Measurements from ENCODE around the gene HMSD. TPM values are rescaled to one million over a fixed set of nuclear protein-coding genes. Genes with fewer than 3 reads are reported as not detected.
"Not testable (repeated sequence)": the region's sequence is repeated elsewhere in the genome, so short reads cannot be mapped to it uniquely, and the experiment has no call there.

The HMSD gene
- polyA plus RNA-seq (ENCODE audit: insufficient read length in 12 of 12): 1 to 10 TPM in 2 of 12 donors, under 1 TPM in 2, not detected in 8; 0.31 to 3.4 (median 0.90) TPM
- long read RNA-seq, donor 1: 0 reads
- long read RNA-seq, donor 2: 0 reads
- long read RNA-seq, donor 3: 0 reads
- long read RNA-seq, donor 4: 0 reads
- long read RNA-seq, donor 5: 0 reads
- long read RNA-seq, donor 6: 0 reads
- long read RNA-seq, donor 7: 0 reads
- long read RNA-seq, donor 8: 0 reads
- long read RNA-seq, donor 9: 0 reads
- long read RNA-seq, donor 10, partial matches to known transcripts: 0 of 1 reads
- long read RNA-seq, donor 10, other reads (novel, unspliced or antisense): 0 of 1 reads
- long read RNA-seq, donor 11: 0 reads

- no peak for DNase-seq
These were observed at the start of gene HMSD for GRCh38 chr18:63949068-63949737. TSS of gene HMSD (plus strand) at chr18:63949301. CDS start at chr18:63953456, 4,155 bp downstream.

- DNase-seq: no peak
These were observed 45.1 kb upstream of the HMSD start for GRCh38 chr18:63903851-63904570.

- no peak for DNase-seq
These were observed 44.4 kb upstream of the HMSD start for GRCh38 chr18:63904694-63905093.

GRCh38 chr18:63905361-63905760 is 43.7 kb upstream of the HMSD start:
- no peak for DNase-seq

GRCh38 chr18:63906056-63906455 is 43.0 kb upstream of the HMSD start:
- DNase-seq: no peak

GRCh38 chr18:63907664-63908063 is 41.4 kb upstream of the HMSD start, which contains the start of gene SERPINB10:
TSS of gene SERPINB10 (plus strand) at chr18:63907958. CDS start at chr18:63915511, 7,553 bp downstream.
- no peak for DNase-seq

GRCh38 chr18:63908858-63909257 is 40.2 kb upstream of the HMSD start:
- no peak for DNase-seq

GRCh38 chr18:63909870-63910269 is 39.2 kb upstream of the HMSD start:
- no peak for DNase-seq

- DNase-seq: no peak
These were observed 31.3 kb upstream of the HMSD start for GRCh38 chr18:63917817-63918216.

- no peak for DNase-seq
These were observed 27.1 kb upstream of the HMSD start for GRCh38 chr18:63922049-63922448.

- no peak for DNase-seq
These were observed 24.6 kb upstream of the HMSD start for GRCh38 chr18:63924551-63924950.

- no peak for DNase-seq
These were observed 20.8 kb upstream of the HMSD start for GRCh38 chr18:63928331-63928730.

GRCh38 chr18:63929369-63929768 is 19.7 kb upstream of the HMSD start:
- DNase-seq: not testable (repeated sequence)

- DNase-seq: no peak
These were observed 18.2 kb upstream of the HMSD start for GRCh38 chr18:63930773-63931354.

- DNase-seq: peak; percentile 71
These were observed 12.8 kb upstream of the HMSD start for GRCh38 chr18:63936156-63936931.

GRCh38 chr18:63936932-63937393 is 12.1 kb upstream of the HMSD start:
- no peak for DNase-seq

GRCh38 chr18:63940008-63940407 is 9.1 kb upstream of the HMSD start:
- DNase-seq: no peak

- DNase-seq: not testable (repeated sequence)
These were observed 8.5 kb upstream of the HMSD start for GRCh38 chr18:63940543-63941050.

- no peak for DNase-seq
These were observed 1.9 kb upstream of the HMSD start for GRCh38 chr18:63947051-63947790.

- DNase-seq: no peak
These were observed 2.2 kb downstream of the HMSD start for GRCh38 chr18:63951302-63951705.

Measured in muscle of arm (tissue), 14 donors.